Limb (tissue), 2 donors: ENCODE data around the gene ARGFX.
"Not testable (repeated sequence)": the region's sequence is repeated elsewhere in the genome, so short reads cannot be mapped to it uniquely, and the experiment has no call there.

Experiments
- DNase-seq, 2 donors: peaks; one replicate each; pipeline ENCODE4 v3.0.0-alpha.2; 2016; ENCODE audit errors: extremely low spot score in 2 of 2

The ARGFX gene

GRCh38 chr3:121567649-121568048, at the start of gene ARGFX:
Gene ARGFX, plus strand, starts transcription at chr3:121567949. Its CDS starts 2,765 bp downstream, at chr3:121570714.
- DNase-seq = no peak

DNA sequence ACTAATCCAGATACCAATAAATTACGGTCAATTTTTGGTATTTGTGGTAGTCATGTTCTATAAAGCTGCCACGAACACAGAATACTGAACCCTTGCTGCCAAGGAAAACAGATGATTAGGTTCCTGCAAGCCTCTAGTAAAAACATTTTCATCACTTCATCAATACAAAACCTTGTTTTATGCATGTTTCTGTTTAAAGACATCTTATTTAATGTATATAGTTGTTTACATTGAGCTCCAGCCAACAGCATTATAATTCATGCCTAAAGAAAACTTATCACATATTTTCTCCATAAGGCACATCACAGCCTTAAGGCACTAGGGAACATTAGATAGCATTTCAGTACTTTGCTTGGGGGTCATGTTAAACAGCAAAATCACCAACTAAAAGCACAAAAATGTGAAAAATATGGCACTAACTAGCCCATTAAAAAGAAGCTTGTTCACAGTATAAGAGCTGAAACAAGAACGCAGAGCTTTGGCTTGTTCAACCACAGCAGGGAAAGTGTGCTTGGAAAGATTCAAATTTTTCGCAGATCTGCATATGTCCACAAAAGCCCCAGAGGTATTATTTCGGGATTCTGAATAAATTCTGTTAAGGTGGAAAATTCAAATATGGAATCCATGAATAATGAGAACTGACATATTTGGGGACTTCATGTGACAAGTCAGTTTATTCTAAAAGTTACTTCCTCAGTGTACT, 49.6 kb upstream of the ARGFX start:
- DNase-seq = no peak

GRCh38 chr3:121520510-121520909, 47.2 kb upstream of the ARGFX start:
- no peak for DNase-seq

DNA sequence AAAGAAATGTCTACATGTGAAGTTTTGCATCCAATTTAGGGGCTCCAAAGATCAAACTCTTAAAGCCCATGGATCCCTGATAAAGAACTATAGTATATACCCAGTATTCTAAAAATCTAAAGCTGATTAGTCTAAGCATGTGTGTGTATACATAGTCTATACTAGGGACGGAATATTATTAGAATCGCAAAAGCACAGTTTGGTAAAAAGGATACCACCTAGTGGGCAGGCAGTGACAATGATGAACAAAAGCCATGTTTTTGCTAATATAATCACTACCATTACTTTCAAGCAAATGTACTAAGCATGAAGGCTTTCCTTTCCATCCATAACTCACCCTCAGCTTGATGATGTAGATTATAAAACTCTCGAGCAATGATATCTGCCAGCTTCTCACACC, 38.4 kb upstream of the ARGFX start:
- no peak for DNase-seq

- DNase-seq = no peak
Measured at GRCh38 chr3:121531269-121531668, 36.5 kb upstream of the ARGFX start.

GRCh38 chr3:121542924-121543323, 24.8 kb upstream of the ARGFX start:
- DNase-seq = no peak

DNA sequence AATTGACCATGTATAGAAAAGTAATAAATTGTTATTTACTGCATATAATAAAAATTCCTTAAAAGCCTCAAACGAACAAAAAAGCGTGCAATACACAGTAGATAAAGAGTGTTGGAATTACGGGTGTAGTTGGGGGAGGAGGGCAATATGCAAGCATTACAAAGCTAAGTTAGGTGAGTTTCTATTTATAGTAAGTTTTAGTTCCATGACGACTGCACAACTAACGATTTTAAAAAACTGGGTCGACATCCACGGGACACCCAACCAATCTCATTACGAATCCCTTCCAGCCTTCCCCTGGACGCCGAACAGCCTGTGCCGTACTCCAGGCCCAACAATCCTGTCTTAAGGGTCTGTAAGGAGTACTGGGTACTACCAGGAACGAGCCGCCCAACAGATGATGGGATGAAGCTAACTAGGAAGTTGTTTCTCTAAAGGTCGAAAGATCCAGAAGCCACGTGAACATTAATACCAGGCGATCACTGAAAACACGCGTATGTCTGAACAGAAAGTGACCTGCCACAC, 22.6 kb upstream of the ARGFX start:
- DNase-seq = no peak

DNA sequence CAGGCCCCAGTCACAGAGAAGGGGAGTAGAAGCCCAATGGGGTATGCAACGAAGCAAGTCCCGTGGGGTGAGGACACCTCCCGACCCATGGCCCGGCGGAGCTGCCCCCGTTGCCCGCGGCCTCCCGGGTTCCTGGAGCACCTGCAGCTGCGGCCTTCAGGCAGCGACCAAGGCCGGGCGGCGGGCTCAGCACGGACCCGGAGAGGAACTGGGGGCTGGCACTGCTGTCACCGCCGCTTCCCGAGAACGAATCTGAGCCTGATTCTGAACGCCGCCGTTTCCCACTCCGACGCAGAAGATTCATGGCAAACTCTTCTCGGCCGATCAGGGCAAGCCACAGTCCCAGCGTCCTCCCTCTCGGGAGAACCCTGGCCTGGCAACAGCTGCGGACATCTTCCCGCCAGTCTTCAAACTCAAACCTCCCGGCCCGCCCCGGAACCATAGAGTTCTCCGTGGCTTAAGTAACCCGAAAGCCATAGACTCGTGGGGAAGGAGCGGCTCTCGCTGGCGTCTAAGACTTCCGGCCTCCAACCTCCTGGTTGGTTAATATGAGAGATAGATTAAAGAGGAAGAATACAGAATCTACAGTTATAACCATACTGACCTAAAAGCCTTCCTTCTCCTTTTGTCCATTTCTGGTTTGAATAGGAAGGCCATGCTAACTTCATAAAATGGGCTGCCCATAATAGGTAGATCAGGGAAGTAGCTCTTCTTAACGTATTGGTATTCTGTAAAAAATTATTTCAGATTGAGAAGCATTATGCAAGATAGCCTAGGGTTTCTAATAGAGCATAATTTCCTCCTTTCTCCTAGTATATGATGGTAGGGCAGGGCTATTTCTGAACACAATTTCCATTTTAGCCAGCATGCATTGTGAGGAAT, 21.9 kb upstream of the ARGFX start, which contains the start of gene POLQ:
TSS of gene POLQ (minus strand) at position 415 of the 882 bp plus-strand sequence. CDS start at position 304, 111 bp downstream.
- peak; percentile 90 to 96 for DNase-seq

GRCh38 chr3:121552379-121552778, 15.4 kb upstream of the ARGFX start:
- no peak for DNase-seq

- no peak for DNase-seq
Measured at GRCh38 chr3:121552797-121553196, 15.0 kb upstream of the ARGFX start.

DNA sequence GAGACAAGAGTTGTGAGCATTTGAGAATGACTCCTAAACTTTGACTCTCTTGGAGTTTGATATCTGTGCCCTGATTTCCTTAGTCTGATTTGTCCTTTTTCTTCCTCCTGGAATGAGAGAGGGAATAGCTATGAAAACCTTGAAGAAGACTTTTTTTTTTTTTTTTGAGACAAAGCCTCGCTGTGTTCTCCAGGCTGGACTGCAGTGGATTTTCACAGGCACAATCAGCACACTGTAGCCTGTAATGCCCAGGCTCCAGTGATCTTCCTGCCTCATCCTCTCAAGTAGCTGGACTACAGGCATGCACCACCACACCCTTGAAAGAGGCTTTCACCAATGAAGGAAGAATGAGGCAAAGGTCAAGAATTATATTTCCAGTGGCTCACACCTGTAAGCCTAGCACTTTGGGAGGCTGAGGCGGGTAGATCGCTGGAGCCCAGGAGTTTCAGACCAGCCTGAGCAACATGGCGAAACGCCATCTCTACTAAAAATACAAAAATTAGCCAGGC, 10.3 kb upstream of the ARGFX start:
- DNase-seq = no peak

- DNase-seq = no peak
Measured at GRCh38 chr3:121562148-121562547, 5.6 kb upstream of the ARGFX start.

GRCh38 chr3:121566773-121567172, 976 bp upstream of the ARGFX start:
- no peak for DNase-seq

GRCh38 chr3:121574449-121574848, 6.7 kb downstream of the ARGFX start:
- DNase-seq = no peak

- no peak for DNase-seq
Measured at GRCh38 chr3:121581691-121582090, 13.9 kb downstream of the ARGFX start.

DNA sequence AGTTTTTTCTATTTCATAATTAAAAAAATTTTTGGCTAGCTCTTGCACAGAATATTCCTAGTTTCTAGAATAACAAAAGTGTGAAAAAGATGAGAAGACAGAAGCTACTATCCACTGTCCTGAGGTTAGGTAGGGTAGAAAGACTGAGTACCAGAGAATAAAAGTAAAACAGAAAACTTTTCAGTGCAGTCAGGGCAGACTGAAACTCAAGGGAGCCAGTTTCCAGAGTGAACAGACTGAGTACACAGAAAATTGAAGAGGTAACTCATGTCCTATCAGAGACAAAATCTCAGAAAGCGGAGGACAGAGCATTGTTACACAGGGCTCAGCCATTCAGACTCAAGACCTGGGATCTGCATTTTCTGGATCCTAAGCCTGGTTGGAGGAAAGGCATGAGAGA, 16.7 kb downstream of the ARGFX start:
- no peak for DNase-seq

DNA sequence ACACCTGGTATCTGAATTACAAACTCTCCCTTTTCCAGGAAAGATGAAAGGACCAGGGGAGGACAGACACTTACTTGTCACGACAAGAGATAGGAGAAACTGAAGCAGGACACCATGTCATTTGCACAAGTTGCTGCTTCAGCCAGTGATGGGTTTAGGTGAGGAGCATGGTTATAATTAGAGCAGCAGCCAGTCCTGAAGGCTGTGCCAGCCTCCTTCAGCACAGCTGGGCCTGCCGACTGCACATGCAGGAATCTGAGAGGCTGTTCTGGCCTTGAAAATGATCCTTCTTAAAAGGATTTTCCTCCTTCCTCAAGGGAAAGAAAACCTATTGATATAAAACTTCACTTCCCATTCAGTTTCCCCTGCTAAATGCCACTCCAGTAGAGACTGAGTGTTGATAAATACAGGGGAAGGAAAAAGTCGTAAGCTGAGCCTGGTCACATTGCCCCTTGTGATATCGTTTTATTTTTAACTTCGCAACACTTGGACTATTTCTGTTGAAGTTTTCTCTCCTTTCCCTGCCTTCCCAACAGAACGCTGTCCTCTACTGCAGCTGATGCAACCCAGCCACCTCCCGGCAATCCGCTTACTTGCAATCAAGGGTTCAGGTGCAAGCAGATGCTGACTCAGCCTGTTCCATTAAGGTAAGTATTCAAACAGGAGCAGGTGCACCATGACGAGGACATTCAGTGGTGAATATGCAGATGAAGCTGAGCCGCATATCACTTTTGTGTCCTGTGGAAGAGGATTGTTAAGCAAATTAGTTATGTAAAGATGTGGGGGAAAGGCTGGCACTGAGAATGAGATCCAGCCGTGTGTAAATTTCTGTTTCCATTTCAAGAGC, 25.3 kb downstream of the ARGFX start, which contains the start of gene FBXO40:
TSS of gene FBXO40 (plus strand) at position 524 of the 847 bp plus-strand sequence. CDS start 27,197 bp downstream, outside the sequence.
- no peak for DNase-seq

- not testable (repeated sequence) for DNase-seq
Measured at GRCh38 chr3:121593806-121594205, 26.1 kb downstream of the ARGFX start.

DNA sequence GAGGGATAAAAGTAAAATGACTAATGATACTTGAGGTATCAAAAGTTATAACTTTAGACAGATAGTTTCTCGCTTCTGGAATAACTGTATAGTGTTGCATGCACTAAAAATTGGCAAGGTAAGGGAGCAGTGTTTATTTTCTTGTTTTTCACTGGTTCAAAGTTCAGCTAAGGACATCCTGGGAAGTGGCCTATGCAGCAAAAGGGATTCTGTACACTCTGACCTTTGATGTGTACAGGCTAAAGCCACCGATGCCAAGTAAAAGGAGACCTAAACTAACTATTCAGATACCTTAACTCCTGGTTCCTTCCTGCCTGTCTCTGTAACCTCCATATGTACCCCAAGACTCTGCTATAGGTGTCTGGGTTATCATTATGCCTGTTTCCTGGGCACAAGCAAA, 27.1 kb downstream of the ARGFX start:
- no peak for DNase-seq

GRCh38 chr3:121595765-121596406, 28.1 kb downstream of the ARGFX start:
- no peak for DNase-seq

DNA sequence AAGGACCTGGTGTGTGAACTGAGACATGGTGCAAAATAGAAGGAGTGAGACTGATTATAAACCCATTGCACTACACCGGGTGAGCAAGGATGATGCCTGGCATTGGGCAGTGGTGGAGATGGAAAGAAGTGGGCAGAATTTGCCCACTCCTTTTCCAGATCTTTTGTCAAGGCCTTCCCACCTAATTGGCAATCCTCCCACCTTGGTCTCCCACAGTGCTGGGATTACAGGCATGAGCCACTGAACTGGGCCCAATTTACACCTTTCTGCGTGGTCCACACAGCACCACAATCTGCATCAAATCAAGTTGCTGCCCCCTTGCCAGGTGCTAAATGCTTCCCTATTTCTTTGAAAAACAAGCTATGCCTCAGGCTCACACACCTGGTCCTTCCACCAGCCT, 30.8 kb downstream of the ARGFX start:
- no peak for DNase-seq
